ENCODE results near the gene DPP3. TPM values are rescaled to one million over a fixed set of nuclear protein-coding genes. Genes with fewer than 3 reads are reported as not detected.

DPP3 gene
- total RNA-seq, 1 donor from 2014 or later = 63.3 TPM

DNA sequence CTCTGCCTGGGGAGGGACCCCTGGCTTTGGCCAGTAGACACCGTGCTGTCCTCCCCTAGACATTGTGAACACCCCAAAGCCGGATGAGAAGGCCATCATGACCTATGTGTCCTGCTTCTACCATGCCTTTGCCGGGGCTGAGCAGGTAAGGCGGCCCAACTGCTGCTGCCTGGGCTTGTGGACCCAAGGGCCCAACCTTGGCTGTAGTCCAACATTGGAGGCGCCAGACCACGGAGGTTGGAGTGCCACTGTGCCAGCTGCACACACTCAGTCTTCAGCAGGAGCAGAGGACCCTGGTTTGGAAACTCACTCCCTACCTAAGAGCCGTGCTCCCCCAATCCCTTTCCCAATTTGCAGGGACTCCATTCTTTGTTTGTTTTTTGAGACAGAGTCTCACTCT lies 75.9 kb downstream of the DPP3 start:
- ATAC-seq (ENCODE audit: low read depth) (no peak), DNase-seq (no peak)
- intact Hi-C loops (cut with micrococcal nuclease) = no loop called here
- Mint-ChIP-seq H3K27ac (no peak overlapping the region), H3K27me3 (peaks cover 16% of the 10 kb centered on the region), H3K4me3 (no peak overlapping the region), H3K36me3 (ENCODE audit: low read depth) (no peaks in the 10 kb centered on the region), H3K4me1 (peaks cover 7% of the 10 kb centered on the region), H3K9me3 (no peaks in the 10 kb centered on the region)
- POLR2A ChIA-PET = interaction anchor here (0.6 kb wide), 1 partner anchor 10 kb away, joined by 5 read pairs; the partner anchor contains the start of genes ACTN3 and ZDHHC24
- CTCF ChIA-PET = no interaction called here
- TF ChIP-seq, protein P1, sequence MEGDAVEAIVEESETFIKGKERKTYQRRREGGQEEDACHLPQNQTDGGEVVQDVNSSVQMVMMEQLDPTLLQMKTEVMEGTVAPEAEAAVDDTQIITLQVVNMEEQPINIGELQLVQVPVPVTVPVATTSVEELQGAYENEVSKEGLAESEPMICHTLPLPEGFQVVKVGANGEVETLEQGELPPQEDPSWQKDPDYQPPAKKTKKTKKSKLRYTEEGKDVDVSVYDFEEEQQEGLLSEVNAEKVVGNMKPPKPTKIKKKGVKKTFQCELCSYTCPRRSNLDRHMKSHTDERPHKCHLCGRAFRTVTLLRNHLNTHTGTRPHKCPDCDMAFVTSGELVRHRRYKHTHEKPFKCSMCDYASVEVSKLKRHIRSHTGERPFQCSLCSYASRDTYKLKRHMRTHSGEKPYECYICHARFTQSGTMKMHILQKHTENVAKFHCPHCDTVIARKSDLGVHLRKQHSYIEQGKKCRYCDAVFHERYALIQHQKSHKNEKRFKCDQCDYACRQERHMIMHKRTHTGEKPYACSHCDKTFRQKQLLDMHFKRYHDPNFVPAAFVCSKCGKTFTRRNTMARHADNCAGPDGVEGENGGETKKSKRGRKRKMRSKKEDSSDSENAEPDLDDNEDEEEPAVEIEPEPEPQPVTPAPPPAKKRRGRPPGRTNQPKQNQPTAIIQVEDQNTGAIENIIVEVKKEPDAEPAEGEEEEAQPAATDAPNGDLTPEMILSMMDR (IDR thresholded peaks at IDR 0.05) = no peak

DNA sequence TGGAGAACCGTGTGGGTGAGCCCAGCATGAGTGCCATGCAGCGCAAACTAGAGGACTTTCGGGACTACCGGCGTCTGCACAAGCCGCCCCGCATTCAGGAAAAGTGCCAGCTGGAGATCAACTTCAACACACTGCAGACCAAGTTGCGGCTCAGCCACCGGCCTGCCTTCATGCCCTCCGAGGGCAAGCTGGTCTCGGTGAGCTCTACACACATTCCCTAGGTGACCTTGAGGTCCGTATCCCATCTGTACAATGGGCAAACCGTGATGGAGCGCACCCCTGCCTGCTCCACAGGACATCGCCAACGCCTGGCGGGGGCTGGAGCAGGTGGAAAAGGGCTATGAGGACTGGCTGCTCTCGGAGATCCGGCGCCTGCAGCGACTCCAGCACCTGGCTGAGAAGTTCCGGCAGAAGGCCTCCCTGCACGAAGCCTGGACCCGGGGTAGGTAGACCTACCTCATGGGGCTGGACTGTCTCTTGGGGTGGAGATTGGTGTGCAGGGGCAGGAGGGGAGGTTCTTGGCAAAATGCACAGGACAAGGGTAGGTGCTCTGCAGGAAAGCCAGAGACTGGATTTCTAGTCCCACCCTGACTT lies 77.6 kb downstream of the DPP3 start:
- ChIA-PET POLR2A (no interaction called here), CTCF (no interaction called here)
- H3K27ac Mint-ChIP-seq = no peak overlapping the region
- intact Hi-C loops (cut with micrococcal nuclease) = no loop called here
- TF ChIP-seq, protein P1 (IDR thresholded peaks at IDR 0.05) = no peak
- peaks cover 16% of the 10 kb centered on the region for H3K27me3 Mint-ChIP-seq
- DNase-seq = no peak
- H3K36me3 Mint-ChIP-seq (ENCODE audit: low read depth) = no peaks in the 10 kb centered on the region
- H3K4me3 Mint-ChIP-seq = no peak overlapping the region
- H3K9me3 Mint-ChIP-seq = no peaks in the 10 kb centered on the region
- ATAC-seq (ENCODE audit: low read depth) = no peak
- peaks cover 7% of the 10 kb centered on the region for H3K4me1 Mint-ChIP-seq

Other genes starting within 250 kb of the DPP3 start
- gene KLC2, start 222.7 kb upstream of the DPP3 start, total RNA-seq = 37.0 and 45.6 TPM in 2 replicates
- gene RAB1B, start 211.8 kb upstream of the DPP3 start, total RNA-seq = 115 and 118 TPM in 2 replicates
- 0.93 and 1.0 TPM in 2 replicates for gene CNIH2, start 202.3 kb upstream of the DPP3 start, total RNA-seq
- 53.4 and 62.6 TPM in 2 replicates for gene YIF1A, start 191.3 kb upstream of the DPP3 start, total RNA-seq
- gene TMEM151A, start 188.5 kb upstream of the DPP3 start, total RNA-seq = not detected in 2 replicates
- gene CD248, start 163.4 kb upstream of the DPP3 start, total RNA-seq = 0.22 TPM in 1 of 2 replicates, not detected in the other
- 0.76 and 0.98 TPM in 2 replicates for gene RIN1, start 144.0 kb upstream of the DPP3 start, total RNA-seq
- gene BRMS1, start 135.3 kb upstream of the DPP3 start, total RNA-seq = 56.9 and 59.2 TPM in 2 replicates
- gene B4GAT1, start 132.8 kb upstream of the DPP3 start, total RNA-seq = 1.9 TPM in 2 replicates
- gene SLC29A2, start 108.7 kb upstream of the DPP3 start, total RNA-seq = 13.5 and 17.1 TPM in 2 replicates
- not detected in 2 replicates for gene NPAS4, start 59.4 kb upstream of the DPP3 start, total RNA-seq
- 62.6 and 74.3 TPM in 2 replicates for gene MRPL11, start 41.6 kb upstream of the DPP3 start, total RNA-seq
- 8.5 and 9.1 TPM in 2 replicates for gene PELI3, start 13.5 kb upstream of the DPP3 start, total RNA-seq
- 30.5 and 38.8 TPM in 2 replicates for gene BBS1, start 30.2 kb downstream of the DPP3 start, total RNA-seq
- gene ZDHHC24, start 65.6 kb downstream of the DPP3 start, total RNA-seq = 14.6 and 19.0 TPM in 2 replicates
- 0.10 TPM in 1 of 2 replicates, not detected in the other for gene ACTN3, start 66.5 kb downstream of the DPP3 start, total RNA-seq
- 2.0 and 3.6 TPM in 2 replicates for gene CTSF, start 88.2 kb downstream of the DPP3 start, total RNA-seq
- 0.22 and 0.31 TPM in 2 replicates for gene CCDC87, start 112.6 kb downstream of the DPP3 start, total RNA-seq
- 59.0 and 65.3 TPM in 2 replicates for gene CCS, start 112.8 kb downstream of the DPP3 start, total RNA-seq
- gene RBM14, start 136.2 kb downstream of the DPP3 start, total RNA-seq = 147 and 160 TPM in 2 replicates
- gene RBM4, start 158.3 kb downstream of the DPP3 start, total RNA-seq = 197 and 202 TPM in 2 replicates
- 30.8 and 34.4 TPM in 2 replicates for gene RBM4B, start 197.5 kb downstream of the DPP3 start, total RNA-seq
- 1.2 and 3.0 TPM in 2 replicates for gene SPTBN2, start 248.8 kb downstream of the DPP3 start, total RNA-seq

All from activated B cell treated with CpG ODN at 0.5 μM for 24 hours (primary cell).